Testis (tissue), 2 donors: Measurements from ENCODE around the gene MYH14.

Experiments used
- CTCF ChIP-seq, 3 experiments: fragments of 450-650 bp in 2 of 3; fragments of 200-600 bp in 1 of 3; sonication (generic) in 1 of 3; IDR thresholded peaks; one replicate each; pipeline ENCODE4 v1.5.1; 2016 to 2019; ENCODE audit warnings: antibody characterized with exemption in 3 of 3, mild to moderate bottlenecking in 2 of 3, moderate library complexity in 1 of 3
- POLR2A ChIP-seq: fragments of 450-650 bp; IDR thresholded peaks from one replicate; pipeline ENCODE4 v1.6.1; 2017; ENCODE audit warnings: antibody characterized with exemption, mild to moderate bottlenecking, moderate library complexity

GRCh38 chr19:50242581-50242980, 39.2 kb downstream of the MYH14 start:
- TF ChIP-seq CTCF (IDR thresholded peaks at IDR 0.05) (no peak), POLR2A (no peak)
